Lower leg skin (tissue), 4 donors: ENCODE results near the gene HEMK1. TPM values are rescaled to one million over a fixed set of nuclear protein-coding genes. Genes with fewer than 3 reads are reported as not detected.

Source experiments
- DNase-seq, 2 donors: peaks; one replicate each; pipeline ENCODE4 v3.0.0-alpha.2; 2019; ENCODE audit warnings: low spot score in 2 of 2
- H3K4me3 ChIP-seq: fragments of 200-600 bp; sonication (generic); 2 replicates; pipeline ENCODE4 v1.5.1; 2017; ENCODE audit warnings: mild to moderate bottlenecking, low read depth; ENCODE audit not compliant: poor library complexity, severe bottlenecking
- CTCF ChIP-seq, 3 donors: fragments of 450-650 bp; IDR thresholded peaks; one replicate each; pipeline ENCODE4 v1.5.1; 2016; ENCODE audit warnings: antibody characterized with exemption in 3 of 3, mild to moderate bottlenecking in 3 of 3, moderate library complexity in 2 of 3
- POLR2A ChIP-seq, 2 donors: fragments of 450-650 bp; IDR thresholded peaks; one replicate each; pipeline ENCODE4 v1.6.1; 2016 to 2017; ENCODE audit warnings: antibody characterized with exemption in 2 of 2, mild to moderate bottlenecking in 1 of 2, moderate library complexity in 1 of 2
- WGBS, 2 donors: methylation state at CpG; one replicate each; pipeline ENCODE4 v1.1.5; 2018; 5-methylcytosine and 5-hydroxymethylcytosine counted together
- intact Hi-C: fragments of 100-400 bp; cut with DNase I; formaldehyde crosslinking; loops from one replicate; pipeline ENCODE4 v1.15.0; 2023; ENCODE audit warnings: low total_unique reads
- total RNA-seq, 4 donors: library from RNA; depleted of rRNA; stranded (reverse); fragments of >200 nt; gene quantifications; one replicate each; pipeline ENCODE4 v1.1.0, GENCODE V29; 2016

The HEMK1 gene
- total RNA-seq, 4 donors from 2014 or later = 2.9 to 8.1 (median 4.8) TPM

DNA sequence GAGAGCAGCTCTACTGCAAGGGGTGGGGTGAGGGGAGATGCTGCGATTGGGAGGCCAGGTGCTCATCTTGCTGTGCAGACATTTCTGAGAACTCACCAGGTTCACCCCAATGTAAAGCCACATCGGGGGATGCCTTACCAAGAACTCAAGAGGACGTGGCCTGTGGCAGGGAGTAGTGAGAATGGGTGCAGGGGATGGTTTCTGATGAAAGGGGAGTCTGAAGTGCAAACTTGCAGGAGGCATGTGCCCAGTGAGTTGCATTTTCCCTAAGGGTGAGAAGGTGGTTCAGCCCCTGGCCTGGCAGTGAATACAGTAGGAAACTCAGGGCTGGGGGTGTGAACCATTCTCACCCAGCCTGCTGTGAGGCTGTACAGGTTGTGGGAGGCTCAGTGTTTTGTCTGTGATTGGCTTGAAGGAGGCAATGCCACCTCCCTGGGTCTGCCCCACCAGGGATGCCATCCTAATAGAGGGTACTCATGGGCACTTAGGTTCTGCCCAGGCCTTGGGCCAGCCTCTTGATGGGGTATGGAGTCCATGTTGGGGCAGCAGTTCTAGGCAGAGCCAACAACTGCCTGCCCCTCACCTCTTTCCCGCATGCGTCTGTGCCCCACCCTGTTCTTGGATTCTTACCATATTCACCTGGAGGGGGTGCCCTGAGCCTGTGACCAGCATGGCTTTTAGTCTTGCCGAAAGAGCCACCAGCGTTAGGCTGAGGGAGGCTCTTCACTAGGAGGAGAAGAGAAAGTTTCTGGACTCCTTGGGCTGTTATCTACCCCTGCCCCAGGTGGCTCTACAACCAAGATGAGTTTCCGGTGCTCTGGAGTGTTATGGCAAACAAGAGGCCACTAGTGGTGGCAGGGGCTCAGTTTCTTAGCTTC lies 4.5 kb downstream of the HEMK1 start:
- DNase-seq = no peak
- intact Hi-C loops = no loop called here
- 71 to 79% methylated on average over 8 of the region's 8 CpGs for WGBS, 2 donors
- no peak overlapping the region for H3K4me3 ChIP-seq
- TF ChIP-seq POLR2A (IDR thresholded peaks at IDR 0.05) (no peak), CTCF (IDR thresholded peaks at IDR 0.05) (no peak)

GRCh38 chr3:50574444-50574831 lies 5.1 kb downstream of the HEMK1 start:
- H3K4me3 ChIP-seq = no peak overlapping the region
- 69 to 71% methylated on average over 1 of the region's 1 CpG for WGBS, 2 donors
- TF ChIP-seq CTCF (IDR thresholded peaks at IDR 0.05) = no peak
- no peak for TF ChIP-seq POLR2A (IDR thresholded peaks at IDR 0.05)
- intact Hi-C loops = no loop called here
- no peak for DNase-seq

DNA sequence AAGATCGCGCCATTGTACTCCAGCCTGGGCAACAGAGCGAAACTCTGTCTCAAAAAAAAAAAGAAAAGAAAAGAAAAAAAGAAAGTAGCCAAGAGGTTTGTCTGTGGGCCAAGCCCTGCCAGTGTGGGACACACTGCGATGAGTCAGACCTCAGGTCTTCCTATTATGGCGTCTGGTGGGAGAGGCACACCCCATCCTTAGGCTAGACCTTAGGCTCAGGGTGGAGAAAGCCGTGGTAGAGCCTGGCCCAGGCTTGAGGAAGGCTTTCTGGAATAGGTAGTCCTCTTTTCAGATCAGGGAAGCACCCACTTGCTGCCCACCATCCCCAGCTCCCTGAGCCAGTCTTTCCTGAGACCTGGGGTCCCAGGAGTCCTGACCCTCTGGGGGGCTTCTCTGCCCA lies 6.0 kb downstream of the HEMK1 start:
- TF ChIP-seq CTCF (IDR thresholded peaks at IDR 0.05) = no peak
- TF ChIP-seq POLR2A (IDR thresholded peaks at IDR 0.05) = no peak
- no peak for DNase-seq
- intact Hi-C loops = no loop called here
- H3K4me3 ChIP-seq = no peak overlapping the region
- 68 to 69% methylated on average over 6 of the region's 6 CpGs for WGBS, 2 donors

DNA sequence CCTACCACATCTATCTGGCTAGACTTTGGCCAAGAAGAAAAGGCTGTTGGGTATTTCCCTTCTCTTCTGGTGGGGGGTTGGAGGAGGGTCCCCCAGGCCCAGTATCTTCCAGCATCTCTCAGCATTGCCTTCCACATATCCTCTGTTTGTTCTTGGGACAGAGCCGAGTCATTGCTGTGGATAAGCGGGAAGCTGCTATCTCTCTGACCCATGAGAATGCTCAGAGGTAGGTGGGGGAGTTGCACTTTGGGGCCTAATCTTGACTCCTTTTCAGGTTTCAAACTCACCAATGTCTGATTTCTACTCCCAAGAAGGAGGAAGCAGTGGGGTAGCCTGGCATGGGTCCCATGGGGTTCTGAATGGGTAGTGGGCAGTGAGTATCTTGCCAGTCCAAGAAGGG lies 8.0 kb downstream of the HEMK1 start:
- H3K4me3 ChIP-seq = no peak overlapping the region
- no peak for DNase-seq
- 97 to 100% methylated on average over 2 of the region's 2 CpGs for WGBS, 2 donors
- intact Hi-C loops = no loop called here
- no peak for TF ChIP-seq CTCF (IDR thresholded peaks at IDR 0.05)
- no peak for TF ChIP-seq POLR2A (IDR thresholded peaks at IDR 0.05)

DNA sequence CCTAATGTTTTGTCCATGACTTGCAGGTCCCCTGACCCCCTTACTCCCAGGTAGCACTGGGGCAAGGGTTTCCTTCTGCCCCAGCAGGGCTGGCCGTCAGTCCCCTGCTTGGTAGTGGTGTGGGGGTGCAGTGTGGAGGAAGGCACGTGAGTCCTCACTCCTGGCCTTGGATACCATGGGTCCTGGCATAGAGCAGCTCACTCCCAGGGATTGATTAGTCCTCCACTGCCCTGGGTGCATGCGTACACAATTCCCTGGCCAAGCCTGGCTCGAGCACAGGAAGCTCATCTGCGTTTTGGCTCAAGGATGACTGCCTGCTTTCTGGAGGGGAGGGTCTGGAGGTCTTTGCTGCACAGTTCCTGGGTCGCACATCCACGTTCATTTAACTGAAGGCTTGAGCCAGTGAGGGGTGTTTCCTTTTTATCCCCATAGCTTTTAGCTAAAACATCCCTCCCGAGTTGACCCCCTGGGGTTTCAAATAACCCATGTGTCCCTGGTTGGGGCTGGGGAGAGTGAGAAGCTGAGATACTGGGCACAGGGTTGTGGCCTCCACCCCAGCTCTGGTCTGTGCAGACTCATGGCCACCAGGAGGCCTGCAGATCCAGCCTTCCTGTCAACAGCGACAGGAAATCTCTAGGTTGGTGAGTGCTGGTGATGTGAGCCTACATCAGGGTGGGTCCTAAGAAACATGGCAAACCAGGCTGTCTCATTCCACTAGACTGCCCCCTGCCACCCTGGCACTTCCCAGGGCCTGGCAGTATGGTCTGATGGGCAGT lies 11.5 kb downstream of the HEMK1 start:
- H3K4me3 ChIP-seq = no peak overlapping the region
- 82 to 92% methylated on average over 9 of the region's 9 CpGs for WGBS, 2 donors
- no peak for DNase-seq
- intact Hi-C loops = no loop called here
- TF ChIP-seq CTCF (IDR thresholded peaks at IDR 0.05) = no peak
- no peak for TF ChIP-seq POLR2A (IDR thresholded peaks at IDR 0.05)
